EL (cell line): Measurements from ENCODE around the gene RYR1.
"Not testable (repeated sequence)": the region's sequence is repeated elsewhere in the genome, so short reads cannot be mapped to it uniquely, and the experiment has no call there.

Source experiments
- DNase-seq: peaks from one replicate; pipeline ENCODE4 v3.0.0-alpha.2; 2016

Gene RYR1

DNA sequence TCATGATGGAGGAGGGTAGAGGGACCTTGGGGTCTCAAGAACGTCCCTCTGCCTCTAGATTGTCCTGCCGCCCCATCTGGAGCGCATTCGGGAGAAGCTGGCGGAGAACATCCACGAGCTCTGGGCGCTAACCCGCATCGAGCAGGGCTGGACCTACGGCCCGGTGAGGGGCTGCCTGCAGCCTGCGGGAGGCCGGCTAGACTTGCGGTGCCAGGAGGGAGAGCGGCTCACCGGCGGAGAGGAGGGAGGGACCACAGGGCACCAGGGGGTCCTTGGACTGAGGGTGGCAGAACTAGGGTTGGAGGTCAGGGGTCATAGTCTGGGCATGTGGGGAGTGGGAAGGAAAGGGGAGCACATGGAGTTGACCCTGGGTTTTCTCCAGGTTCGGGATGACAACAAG lies 29.9 kb downstream of the RYR1 start:
- DNase-seq = no peak

DNA sequence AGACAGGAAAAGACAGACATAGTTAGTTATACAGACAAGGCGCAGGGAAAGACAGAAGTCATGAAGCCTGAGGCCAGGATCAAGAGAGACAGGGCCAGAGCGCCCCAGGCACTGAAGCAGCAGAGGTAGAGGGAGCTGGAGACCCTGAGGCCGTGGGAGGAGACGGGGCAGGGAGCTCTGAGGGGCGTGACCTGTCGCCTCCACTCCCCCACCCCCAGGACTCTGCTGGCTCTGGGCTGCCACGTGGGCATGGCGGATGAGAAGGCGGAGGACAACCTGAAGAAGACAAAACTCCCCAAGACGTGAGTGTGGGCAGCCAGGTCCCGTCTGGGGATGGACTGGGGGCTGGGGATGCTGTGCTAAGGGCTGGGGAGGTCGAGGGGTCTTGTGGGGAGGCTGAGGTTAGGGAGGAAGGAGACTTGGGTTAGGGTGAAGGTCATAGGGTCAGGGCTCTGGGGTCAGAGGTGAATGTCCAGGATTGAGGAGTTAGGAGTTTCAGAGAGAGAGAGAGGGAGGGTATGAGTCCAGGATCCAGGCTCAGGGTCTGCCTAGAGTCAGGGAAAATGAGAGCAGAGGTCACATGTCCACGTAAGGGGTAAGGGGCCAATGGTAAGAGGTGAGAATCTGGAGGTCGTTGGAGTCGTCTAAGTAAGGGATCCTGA lies 31.1 kb downstream of the RYR1 start:
- DNase-seq = no peak

DNA sequence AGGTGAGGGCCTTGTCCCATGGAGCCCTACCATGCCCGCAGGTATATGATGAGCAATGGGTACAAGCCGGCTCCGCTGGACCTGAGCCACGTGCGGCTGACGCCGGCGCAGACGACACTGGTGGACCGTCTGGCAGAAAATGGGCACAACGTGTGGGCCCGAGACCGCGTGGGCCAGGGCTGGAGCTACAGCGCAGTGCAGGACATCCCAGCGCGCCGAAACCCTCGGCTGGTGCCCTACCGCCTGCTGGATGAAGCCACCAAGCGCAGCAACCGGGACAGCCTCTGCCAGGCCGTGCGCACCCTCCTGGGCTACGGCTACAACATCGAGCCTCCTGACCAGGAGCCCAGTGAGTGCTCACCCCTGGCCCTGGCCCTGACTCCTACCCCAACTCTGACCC lies 32.6 kb downstream of the RYR1 start:
- no peak for DNase-seq

DNA sequence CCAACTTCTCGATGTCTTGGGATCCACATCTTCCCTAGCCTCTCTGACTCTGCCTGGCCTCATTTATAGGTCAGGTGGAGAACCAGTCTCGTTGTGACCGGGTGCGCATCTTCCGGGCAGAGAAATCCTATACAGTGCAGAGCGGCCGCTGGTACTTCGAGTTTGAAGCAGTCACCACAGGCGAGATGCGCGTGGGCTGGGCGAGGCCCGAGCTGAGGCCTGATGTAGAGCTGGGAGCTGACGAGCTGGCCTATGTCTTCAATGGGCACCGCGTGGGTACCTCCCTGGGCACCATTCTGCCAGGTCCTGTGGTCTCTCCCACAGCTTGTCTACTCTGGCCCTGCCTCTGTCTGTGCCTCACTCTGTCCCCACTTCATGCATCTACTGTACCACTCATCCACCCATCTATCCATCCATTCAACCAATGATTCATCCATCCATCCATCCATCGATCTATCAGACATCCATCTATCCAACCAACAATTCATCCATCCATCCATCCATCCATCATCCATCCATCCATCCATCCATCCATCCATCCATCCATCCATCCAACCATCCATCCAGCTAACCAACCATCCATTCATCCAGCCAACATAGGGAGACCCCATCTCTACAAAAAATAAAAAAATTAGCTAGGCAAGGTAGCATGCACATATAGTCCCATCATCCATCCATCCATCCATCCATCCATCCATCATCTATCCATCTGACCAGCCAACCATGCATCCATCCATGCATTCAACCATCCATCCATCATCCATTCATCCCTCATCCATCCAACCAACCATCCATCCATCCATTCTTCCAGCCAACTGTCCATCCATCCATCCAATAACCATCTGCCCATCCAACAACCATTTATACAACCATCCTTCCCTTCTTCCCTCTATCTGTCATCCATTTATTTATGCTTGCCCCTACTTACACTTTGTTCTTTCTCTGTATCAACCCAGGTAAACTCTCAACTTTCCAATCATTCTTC lies 34.3 kb downstream of the RYR1 start:
- DNase-seq = no peak

DNA sequence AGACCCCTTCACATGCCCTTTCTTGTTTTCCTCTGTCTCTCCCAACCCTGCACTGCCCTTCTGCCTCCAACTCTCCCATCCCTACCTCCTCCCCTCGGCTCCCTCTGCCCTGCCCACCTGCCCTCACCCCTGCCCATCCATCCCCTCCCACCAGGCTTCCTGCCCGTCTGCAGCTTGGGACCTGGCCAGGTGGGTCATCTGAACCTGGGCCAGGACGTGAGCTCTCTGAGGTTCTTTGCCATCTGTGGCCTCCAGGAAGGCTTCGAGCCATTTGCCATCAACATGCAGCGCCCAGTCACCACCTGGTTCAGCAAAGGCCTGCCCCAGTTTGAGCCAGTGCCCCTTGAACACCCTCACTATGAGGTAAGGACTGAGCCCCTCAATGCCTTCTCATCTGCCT lies 35.7 kb downstream of the RYR1 start:
- no peak for DNase-seq

DNA sequence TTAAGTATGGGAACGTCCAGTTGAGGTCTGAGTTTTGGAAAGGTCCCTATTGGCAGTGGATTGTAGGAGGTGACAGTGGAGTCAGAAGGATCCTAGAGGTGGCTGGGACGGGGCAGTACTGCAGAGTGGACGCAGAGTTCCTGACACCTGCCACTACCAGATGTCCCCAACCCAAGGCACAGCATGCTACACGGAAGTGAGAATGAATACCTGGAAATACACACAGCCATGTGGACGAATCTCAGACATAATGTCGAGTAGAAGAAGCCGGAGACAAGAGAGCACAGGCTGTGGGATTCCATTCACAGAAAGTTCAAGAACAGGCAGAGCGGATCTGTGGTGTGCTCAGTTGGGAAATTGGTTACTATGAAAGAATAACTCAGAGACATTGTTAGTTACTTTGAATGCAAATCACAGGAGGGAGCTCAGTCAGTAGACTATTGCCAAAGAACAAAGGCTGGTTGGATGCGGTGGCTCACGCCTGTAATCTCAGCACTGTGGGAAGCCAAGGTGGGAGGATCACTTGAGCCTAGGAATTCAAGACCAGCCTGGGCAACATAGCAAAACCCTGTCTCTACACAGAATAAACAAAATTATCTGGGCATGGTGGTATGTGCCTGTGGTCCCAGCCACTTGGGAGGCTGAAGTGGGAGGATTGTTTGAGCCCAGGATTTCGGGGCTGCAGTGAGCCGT lies 37.4 kb downstream of the RYR1 start:
- DNase-seq = no peak

DNA sequence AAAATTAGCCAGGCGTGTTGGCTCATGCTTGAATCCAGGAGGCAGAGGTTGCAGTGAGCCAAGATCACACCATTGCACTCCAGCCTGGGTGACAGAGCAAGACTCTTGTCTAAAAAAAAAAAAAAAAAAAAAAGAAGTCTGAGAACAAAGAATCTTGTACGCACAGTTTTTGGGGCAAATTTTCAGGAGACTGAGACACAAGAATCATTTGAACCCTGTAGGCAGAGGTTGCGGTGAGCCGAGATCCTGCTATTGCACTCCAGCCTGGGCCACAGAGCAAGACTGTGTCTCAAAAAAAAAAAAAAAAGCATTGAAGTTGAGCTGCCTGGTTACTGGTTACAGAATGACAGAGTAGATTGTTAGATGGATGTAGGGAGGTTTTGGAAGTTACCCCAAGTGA lies 39.2 kb downstream of the RYR1 start:
- not testable (repeated sequence) for DNase-seq

DNA sequence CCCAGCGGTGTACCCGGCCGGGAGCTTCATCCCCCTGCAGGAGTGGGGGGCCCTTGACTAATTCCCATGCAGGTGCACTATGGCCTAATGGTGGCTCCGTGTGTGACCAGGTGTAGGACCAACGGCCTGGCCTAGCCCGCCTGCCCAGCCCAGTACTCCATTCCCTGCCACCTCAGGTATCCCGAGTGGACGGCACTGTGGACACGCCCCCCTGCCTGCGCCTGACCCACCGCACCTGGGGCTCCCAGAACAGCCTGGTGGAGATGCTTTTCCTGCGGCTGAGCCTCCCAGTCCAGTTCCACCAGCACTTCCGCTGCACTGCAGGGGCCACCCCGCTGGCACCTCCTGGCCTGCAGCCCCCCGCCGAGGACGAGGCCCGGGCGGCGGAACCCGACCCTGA lies 39.7 kb downstream of the RYR1 start:
- no peak for DNase-seq

DNA sequence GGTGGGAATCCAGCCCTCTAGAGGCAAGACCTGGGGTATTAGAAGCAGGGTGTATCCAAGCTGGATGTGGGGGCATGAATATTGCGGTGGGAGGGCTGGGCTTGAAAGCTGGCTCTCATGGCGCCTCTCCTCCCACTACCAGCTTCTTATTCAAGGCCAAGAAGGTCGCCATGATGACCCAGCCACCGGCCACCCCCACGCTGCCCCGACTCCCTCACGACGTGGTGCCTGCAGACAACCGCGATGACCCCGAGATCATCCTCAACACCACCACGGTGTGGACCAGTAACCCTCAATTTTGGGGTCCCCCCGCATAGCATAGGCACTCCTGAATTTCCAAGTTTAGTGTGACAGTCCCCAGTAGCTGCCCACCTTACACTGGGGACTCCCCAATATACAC lies 41.7 kb downstream of the RYR1 start:
- no peak for DNase-seq

DNA sequence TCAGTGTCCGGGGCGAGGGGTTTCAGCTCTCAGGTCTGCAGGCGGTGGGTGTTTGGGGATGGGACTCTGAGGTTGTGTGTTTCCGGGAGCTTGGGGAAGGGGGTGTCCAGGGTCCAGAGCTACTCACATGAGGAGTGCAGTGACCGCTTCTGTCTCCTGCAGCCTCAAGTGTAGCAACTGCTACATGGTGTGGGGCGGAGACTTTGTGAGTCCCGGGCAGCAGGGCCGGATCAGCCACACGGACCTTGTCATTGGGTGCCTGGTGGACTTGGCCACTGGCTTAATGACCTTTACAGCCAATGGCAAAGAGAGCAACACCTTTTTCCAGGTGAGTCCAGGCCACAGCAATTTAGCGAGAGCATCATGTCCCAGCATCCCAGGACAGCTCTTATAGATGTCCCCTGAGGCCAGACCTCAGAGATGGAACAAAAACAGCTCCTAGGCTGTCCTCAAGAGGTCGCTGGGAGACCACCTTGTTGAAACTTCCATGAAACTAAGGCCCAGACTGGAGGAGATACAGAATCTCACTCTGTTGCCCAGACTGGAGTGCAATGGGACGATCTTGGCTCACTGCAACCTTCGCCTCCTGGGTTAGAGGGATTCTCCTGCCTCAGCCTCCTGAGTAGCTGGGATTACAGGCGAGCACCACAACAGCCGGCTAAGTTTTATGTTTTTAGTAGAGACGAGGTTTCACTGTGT lies 44.9 kb downstream of the RYR1 start:
- peak; percentile 35 for DNase-seq

DNA sequence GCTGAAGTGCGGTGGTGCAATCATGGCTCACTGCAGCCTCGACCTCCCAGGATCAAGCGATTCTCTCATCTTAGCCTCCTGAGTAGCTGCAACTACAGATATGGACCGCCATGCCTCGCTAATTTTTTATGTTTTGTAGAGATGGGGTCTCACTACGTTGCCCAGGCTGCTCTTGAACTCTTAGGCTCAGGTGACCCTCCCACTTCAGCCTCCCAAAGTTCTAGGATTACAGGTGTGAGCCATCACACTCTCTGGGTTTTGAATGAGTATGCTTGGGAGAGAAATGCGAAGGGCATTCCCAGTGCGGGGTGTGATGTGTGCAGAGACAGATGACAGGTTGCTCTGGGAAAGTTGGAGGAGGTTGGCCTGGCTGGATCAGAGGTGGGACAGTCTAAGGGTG lies 49.0 kb downstream of the RYR1 start:
- DNase-seq = no peak

DNA sequence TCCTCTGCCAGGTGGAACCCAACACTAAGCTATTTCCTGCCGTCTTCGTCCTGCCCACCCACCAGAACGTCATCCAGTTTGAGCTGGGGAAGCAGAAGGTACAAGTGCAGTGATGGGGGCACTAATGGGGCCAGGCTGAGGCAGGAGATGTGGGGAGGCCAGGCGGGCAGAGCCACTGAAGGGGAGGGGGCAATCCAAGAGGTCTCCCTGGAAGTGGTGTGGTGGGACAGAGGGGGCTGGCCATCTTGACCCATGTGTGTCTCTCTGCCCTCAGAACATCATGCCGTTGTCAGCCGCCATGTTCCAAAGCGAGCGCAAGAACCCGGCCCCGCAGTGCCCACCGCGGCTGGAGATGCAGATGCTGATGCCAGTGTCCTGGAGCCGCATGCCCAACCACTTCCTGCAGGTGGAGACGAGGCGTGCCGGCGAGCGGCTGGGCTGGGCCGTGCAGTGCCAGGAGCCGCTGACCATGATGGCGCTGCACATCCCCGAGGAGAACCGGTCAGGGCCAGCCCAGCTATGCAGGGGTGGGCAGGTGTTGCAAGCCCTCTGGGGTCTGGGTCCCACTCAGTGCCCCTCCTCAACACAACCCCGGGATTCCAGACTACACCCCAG lies 49.6 kb downstream of the RYR1 start:
- no peak for DNase-seq

DNA sequence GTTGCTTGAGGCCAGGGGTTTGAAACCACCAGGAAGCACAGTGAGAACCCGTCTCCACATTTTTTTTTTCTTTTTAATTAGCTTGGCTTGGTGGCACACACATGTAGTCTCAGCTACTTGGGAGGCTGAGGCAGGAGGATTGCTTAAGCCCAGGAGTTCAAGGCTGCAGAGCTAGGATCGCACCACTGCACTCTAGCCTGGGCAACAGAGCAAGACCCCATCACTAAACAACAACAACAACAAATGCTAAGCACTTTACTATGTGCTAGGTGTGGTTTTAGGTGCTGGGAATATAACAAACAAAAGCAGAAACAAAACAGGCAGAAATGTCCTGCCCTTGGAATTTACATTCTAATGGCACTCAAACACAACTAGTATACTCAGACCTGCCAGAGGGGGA lies 51.3 kb downstream of the RYR1 start:
- no peak for DNase-seq

DNA sequence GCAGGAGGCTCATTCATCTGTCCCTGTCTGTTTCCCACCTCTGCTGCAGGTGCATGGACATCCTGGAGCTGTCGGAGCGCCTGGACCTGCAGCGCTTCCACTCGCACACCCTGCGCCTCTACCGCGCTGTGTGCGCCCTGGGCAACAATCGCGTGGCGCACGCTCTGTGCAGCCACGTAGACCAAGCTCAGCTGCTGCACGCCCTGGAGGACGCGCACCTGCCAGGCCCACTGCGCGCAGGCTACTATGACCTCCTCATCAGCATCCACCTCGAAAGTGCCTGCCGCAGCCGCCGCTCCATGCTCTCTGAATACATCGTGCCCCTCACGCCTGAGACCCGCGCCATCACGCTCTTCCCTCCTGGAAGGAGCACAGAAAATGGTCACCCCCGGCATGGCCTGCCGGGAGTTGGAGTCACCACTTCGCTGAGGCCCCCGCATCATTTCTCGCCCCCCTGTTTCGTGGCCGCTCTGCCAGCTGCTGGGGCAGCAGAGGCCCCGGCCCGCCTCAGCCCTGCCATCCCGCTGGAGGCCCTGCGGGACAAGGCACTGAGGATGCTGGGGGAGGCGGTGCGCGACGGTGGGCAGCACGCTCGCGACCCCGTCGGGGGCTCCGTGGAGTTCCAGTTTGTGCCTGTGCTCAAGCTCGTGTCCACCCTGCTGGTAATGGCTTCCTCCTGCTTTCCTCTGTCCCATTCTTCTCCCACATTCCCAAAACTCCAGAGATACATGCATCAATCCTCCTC lies 52.2 kb downstream of the RYR1 start:
- no peak for DNase-seq

DNA sequence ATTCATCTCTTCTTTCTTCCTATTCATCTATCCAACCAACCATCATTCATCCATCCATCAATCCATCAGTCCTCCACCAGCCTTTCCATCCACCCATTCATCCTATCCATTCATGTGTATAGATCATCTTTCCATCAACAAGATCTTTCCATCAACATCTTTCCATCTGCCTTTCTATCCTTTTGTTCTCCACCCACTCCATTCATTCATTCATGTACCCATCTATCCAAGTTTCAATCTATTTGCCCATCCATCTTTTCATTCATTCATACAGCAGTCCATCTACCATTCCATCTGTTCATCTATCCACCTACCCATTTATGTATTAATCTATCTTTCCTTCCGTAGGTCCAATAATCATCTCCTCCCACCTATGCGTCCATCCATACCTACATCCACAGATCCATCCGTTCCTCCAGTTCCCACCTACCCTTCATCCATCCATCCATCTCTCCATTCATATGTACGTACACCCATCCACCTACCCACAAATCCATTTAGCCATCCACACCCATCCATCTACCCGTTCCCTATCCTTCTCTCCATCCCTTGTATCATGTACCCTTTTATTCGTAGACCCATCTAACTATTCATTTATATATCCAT lies 53.3 kb downstream of the RYR1 start:
- no peak for DNase-seq

DNA sequence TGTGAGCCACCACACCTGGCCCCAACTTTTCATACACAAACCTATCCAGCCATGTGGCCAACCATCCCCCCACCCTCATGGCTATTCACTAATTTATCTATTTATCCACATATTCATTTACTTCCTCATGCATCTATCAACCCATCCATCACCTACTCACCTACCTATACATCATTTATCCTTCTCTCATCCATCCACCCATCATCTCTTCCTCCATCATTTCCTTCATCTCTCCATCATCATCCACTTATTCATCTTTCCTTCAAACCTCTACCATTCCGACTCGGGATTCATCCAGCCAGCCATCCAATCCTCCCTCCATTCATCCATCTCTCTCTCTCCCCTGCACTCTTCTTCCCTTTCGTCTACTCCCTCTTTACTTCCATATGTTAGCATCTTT lies 54.6 kb downstream of the RYR1 start:
- no peak for DNase-seq

DNA sequence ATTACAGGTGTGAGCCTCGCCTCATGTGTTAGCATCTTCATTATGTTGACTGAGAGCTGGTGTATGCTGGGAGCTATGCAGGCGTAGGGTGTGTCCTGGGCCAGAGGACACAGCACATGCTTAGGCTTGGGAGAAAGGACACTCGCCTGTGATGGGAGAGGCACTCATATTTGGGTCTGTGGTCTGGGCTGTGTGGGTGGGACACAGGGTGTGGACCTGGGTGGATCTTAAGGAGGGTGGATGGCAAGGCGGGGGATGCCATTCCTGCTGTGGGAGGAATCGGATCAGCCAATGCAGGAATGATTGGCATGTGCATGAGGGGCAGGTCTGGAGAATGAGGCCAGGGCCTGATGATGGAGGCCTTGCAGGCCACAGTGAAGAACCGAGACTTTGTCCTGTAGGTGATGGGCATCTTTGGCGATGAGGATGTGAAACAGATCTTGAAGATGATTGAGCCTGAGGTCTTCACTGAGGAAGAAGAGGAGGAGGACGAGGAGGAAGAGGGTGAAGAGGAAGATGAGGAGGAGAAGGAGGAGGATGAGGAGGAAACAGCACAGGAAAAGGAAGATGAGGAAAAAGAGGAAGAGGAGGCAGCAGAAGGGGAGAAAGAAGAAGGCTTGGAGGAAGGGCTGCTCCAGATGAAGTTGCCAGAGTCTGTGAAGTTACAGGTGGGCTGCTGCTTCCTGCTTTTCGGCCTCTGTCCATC lies 55.4 kb downstream of the RYR1 start:
- no peak for DNase-seq

DNA sequence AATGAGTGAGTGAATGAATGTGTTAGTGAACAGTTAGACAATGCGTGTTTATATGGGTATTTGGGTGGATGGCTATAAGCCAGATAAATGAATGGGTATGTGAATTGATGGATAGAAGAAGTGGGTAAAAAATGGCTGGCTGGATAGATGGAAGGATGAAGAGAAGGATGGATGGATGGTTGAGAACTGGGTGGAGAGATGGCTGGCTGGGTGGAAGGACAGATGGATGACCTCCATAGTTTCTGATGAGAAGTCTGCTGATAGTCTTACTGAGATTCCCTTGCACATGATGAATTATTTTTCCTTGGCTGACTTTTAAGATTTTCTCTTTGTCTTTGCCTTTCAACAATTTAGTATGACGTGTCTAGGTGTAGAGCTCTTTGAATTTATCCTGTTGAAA lies 57.4 kb downstream of the RYR1 start:
- DNase-seq = no peak

DNA sequence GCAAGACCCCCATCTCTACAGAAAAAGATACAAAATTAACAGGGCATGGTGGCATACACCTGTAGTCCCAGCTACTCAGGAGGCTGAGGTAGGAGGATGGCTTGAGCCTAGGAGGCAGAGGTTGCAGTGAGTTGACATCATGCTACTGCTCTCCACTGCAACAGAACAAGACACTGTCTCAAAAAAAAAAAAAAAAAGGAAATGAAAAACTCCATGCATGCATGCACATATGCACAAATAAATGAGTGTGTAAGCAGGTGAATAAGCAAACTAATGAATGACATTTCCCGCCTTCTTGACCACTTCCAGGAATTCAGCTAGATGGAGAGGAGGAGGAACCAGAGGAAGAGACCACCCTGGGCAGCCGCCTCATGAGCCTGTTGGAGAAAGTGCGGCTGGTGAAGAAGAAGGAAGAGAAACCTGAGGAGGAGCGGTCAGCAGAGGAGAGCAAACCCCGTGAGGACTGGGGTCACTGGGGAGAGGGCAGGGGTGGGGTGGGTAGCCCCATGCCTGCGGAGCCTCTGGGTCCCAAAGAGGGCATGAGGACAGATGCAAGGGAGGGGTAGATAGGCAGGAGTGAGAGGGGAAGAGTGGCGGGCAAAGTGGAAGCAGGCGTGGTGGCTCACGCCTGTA lies 58.8 kb downstream of the RYR1 start:
- no peak for DNase-seq

DNA sequence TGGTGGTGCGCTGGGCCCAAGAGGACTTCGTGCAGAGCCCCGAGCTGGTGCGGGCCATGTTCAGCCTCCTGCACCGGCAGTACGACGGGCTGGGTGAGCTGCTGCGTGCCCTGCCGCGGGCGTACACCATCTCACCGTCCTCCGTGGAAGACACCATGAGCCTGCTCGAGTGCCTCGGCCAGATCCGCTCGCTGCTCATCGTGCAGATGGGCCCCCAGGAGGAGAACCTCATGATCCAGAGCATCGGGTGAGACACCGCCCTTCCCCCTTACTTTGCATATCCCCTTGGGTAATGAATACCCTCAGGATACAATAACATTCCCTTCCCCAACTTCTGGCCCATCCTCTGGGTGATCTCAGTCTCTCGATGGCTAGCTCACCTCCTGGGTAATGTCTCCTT lies 60.9 kb downstream of the RYR1 start:
- DNase-seq = no peak
